CD4-positive, alpha-beta T cell treated with Interleukin-15 for 1 hour (primary cell): ENCODE data around the gene HARBI1.
A peak's percentile ranks its signal among the peaks of the same experiment; 100 is the strongest.
"Not testable (repeated sequence)": the region's sequence is repeated elsewhere in the genome, so short reads cannot be mapped to it uniquely, and the experiment has no call there.

Experiments used
- DNase-seq: peaks from one replicate; pipeline ENCODE4 v3.0.0-alpha.2; 2020

HARBI1 gene

GRCh38 chr11:46594785-46595184 is 22.2 kb downstream of the HARBI1 start:
- DNase-seq: no peak

GRCh38 chr11:46594374-46594700 is 22.7 kb downstream of the HARBI1 start:
- no peak for DNase-seq

- peak; percentile 79 for DNase-seq
Measured at GRCh38 chr11:46593550-46594373, 23.3 kb downstream of the HARBI1 start, which contains the start of gene AMBRA1. AMBRA1 (minus strand) TSS chr11:46594023; CDS start chr11:46548380, 45,643 bp downstream.

- no peak for DNase-seq
Measured at GRCh38 chr11:46590740-46591605, 26.1 kb downstream of the HARBI1 start.

- no peak for DNase-seq
Measured at GRCh38 chr11:46588915-46589314, 28.1 kb downstream of the HARBI1 start.

- DNase-seq: no peak
Measured at GRCh38 chr11:46588131-46588530, 28.9 kb downstream of the HARBI1 start.

GRCh38 chr11:46583513-46583912 is 33.5 kb downstream of the HARBI1 start:
- not testable (repeated sequence) for DNase-seq

GRCh38 chr11:46582588-46582987 is 34.4 kb downstream of the HARBI1 start:
- no peak for DNase-seq

GRCh38 chr11:46577058-46577457 is 40.0 kb downstream of the HARBI1 start:
- DNase-seq: no peak

- no peak for DNase-seq
Measured at GRCh38 chr11:46574656-46575055, 42.4 kb downstream of the HARBI1 start.

- DNase-seq: no peak
Measured at GRCh38 chr11:46570790-46571398, 46.1 kb downstream of the HARBI1 start.

- DNase-seq: no peak
Measured at GRCh38 chr11:46565232-46565840, 51.7 kb downstream of the HARBI1 start.

GRCh38 chr11:46564459-46564858 is 52.6 kb downstream of the HARBI1 start:
- no peak for DNase-seq

GRCh38 chr11:46562527-46562926 is 54.5 kb downstream of the HARBI1 start:
- no peak for DNase-seq

- DNase-seq: no peak
Measured at GRCh38 chr11:46560300-46560991, 56.6 kb downstream of the HARBI1 start.

- DNase-seq: no peak
Measured at GRCh38 chr11:46559815-46560214, 57.2 kb downstream of the HARBI1 start.

GRCh38 chr11:46557684-46558151 is 59.3 kb downstream of the HARBI1 start:
- no peak for DNase-seq

GRCh38 chr11:46555267-46556054 is 61.6 kb downstream of the HARBI1 start:
- no peak for DNase-seq

- no peak for DNase-seq
Measured at GRCh38 chr11:46554213-46555147, 62.5 kb downstream of the HARBI1 start.

GRCh38 chr11:46553814-46554212 is 63.2 kb downstream of the HARBI1 start:
- no peak for DNase-seq
